Measurements from ENCODE around the gene B4GALNT4.

Gene B4GALNT4

GRCh38 chr11:393219-394033 is 24.1 kb downstream of the B4GALNT4 start:
- H3K27me3 ChIP-seq (ENCODE audit: control insufficient read depth in 5 of 5, insufficient read depth in 4 of 5, low read length in 5 of 5) = peaks cover 3 to 12% (median 10%) of the 10 kb centered on the region in 5 donors
- H3K9me3 ChIP-seq (ENCODE audit: control insufficient read depth in 5 of 5, low read length in 5 of 5) = no peaks in the 10 kb centered on the region
- peak overlapping the region in 2 of 5 donors; percentile 34 to 37 for H3K4me3 ChIP-seq (ENCODE audit: low read depth in 1 of 5, low read length in 5 of 5)
- H3K27ac ChIP-seq (ENCODE audit: low read depth, low read length) = no peak overlapping the region
- H3K4me1 ChIP-seq (ENCODE audit: control insufficient read depth in 5 of 5, insufficient read depth in 5 of 5, low read length in 5 of 5) = peaks cover 0 to 25% (median 16%) of the 10 kb centered on the region in 5 donors
- no peak overlapping the region for H3K9ac ChIP-seq (ENCODE audit: low read length in 5 of 5)
- no peaks in the 10 kb centered on the region for H3K36me3 ChIP-seq (ENCODE audit: control insufficient read depth in 5 of 5, insufficient read depth in 5 of 5, low read length in 5 of 5)

GRCh38 chr11:394034-394857 is 24.9 kb downstream of the B4GALNT4 start, which contains the start of gene PKP3:
TSS of gene PKP3 (plus strand) at chr11:394209. CDS start at chr11:394293, 84 bp downstream.
- H3K27me3 ChIP-seq (ENCODE audit: control insufficient read depth in 5 of 5, insufficient read depth in 4 of 5, low read length in 5 of 5) = peaks cover 3 to 12% (median 9%) of the 10 kb centered on the region in 5 donors
- H3K4me3 ChIP-seq (ENCODE audit: low read depth in 1 of 5, low read length in 5 of 5) = peak within 1 kb of the TSS in 3 of 5 donors; percentile 6 to 37 (median 34)
- H3K9me3 ChIP-seq (ENCODE audit: control insufficient read depth in 5 of 5, low read length in 5 of 5) = no peaks in the 10 kb centered on the region
- no peak within 1 kb of the TSS for H3K9ac ChIP-seq (ENCODE audit: low read length in 5 of 5)
- H3K36me3 ChIP-seq (ENCODE audit: control insufficient read depth in 5 of 5, insufficient read depth in 5 of 5, low read length in 5 of 5) = no peaks in the 10 kb centered on the region
- H3K27ac ChIP-seq (ENCODE audit: low read depth, low read length) = no peak within 1 kb of the TSS
- H3K4me1 ChIP-seq (ENCODE audit: control insufficient read depth in 5 of 5, insufficient read depth in 5 of 5, low read length in 5 of 5) = peaks cover 0 to 25% (median 16%) of the 10 kb centered on the region in 5 donors

DNA sequence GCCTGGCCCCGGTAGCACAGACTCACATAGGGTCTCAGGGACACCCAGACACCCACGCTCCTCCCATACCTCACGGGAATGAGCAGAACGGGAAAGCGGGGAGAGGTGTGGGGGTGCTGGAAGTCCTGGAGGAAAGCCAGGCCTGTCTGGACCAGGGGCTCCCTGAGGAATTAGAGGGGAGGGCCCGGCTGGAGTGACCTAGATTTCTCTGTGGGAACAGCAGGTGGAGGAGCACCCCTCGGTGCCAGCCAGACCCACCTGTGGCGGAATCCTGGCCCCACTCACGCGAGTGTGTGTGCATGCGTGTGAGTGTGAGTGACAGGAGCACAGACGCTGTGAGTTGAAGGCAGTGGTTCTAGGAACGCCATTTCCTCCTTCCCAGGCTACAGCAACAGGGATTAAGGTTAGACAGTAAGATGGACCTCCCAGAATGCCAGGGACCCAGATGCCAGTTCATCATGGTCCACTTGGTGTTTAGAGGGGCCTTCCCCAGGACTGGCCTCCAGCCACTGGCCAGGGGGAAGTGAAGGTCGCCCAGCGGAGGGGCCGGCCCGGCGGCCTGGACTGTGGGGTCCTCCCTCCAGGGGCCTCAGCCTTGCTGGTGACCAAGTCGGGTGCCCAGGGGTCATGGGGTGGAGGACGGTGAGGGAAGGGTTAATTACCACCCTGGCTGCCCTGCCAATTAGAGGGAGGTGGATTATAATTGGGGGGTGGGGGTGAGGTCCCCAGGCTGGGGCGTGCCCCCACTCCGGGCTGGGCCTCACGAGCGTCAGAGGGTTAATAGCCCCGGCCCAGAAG is 25.8 kb downstream of the B4GALNT4 start:
- peaks cover 0 to 25% (median 16%) of the 10 kb centered on the region in 5 donors for H3K4me1 ChIP-seq (ENCODE audit: control insufficient read depth in 5 of 5, insufficient read depth in 5 of 5, low read length in 5 of 5)
- peaks cover 3 to 12% (median 9%) of the 10 kb centered on the region in 5 donors for H3K27me3 ChIP-seq (ENCODE audit: control insufficient read depth in 5 of 5, insufficient read depth in 4 of 5, low read length in 5 of 5)
- no peaks in the 10 kb centered on the region for H3K36me3 ChIP-seq (ENCODE audit: control insufficient read depth in 5 of 5, insufficient read depth in 5 of 5, low read length in 5 of 5)
- no peaks in the 10 kb centered on the region for H3K9me3 ChIP-seq (ENCODE audit: control insufficient read depth in 5 of 5, low read length in 5 of 5)
- no peak overlapping the region for H3K9ac ChIP-seq (ENCODE audit: low read length in 5 of 5)
- H3K27ac ChIP-seq (ENCODE audit: low read depth, low read length) = no peak overlapping the region
- peak overlapping the region in 1 of 5 donors; percentile 34 for H3K4me3 ChIP-seq (ENCODE audit: low read depth in 1 of 5, low read length in 5 of 5)

DNA sequence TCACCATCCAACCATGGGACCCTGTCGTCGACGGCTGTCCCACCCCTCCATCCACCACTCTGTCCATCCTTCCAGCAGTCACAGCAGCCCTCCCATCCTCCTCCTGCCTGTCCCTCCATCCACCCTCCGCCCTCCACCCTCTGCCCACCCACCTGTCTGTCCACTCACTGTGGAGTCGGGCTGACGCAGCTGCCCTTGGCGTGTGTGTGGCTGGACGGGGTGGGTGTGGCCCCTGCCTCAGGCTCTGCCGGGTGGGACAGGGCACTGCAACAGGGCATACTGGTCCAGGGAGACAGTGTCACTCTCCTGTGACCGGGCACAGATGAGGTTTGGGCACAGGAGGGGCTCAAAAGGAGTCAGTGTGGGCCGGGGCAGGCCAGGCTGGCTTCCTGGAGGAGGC is 26.6 kb downstream of the B4GALNT4 start:
- Histone ChIP-seq H3K9me3 (ENCODE audit: control insufficient read depth in 5 of 5, low read length in 5 of 5) (no peaks in the 10 kb centered on the region), H3K4me3 (ENCODE audit: low read depth in 1 of 5, low read length in 5 of 5) (no peak overlapping the region), H3K4me1 (ENCODE audit: control insufficient read depth in 5 of 5, insufficient read depth in 5 of 5, low read length in 5 of 5) (peaks cover 0 to 25% (median 16%) of the 10 kb centered on the region in 5 donors), H3K36me3 (ENCODE audit: control insufficient read depth in 5 of 5, insufficient read depth in 5 of 5, low read length in 5 of 5) (no peaks in the 10 kb centered on the region), H3K27ac (ENCODE audit: low read depth, low read length) (no peak overlapping the region), H3K27me3 (ENCODE audit: control insufficient read depth in 5 of 5, insufficient read depth in 4 of 5, low read length in 5 of 5) (peaks cover 3 to 12% (median 9%) of the 10 kb centered on the region in 5 donors), H3K9ac (ENCODE audit: low read length in 5 of 5) (no peak overlapping the region)

DNA sequence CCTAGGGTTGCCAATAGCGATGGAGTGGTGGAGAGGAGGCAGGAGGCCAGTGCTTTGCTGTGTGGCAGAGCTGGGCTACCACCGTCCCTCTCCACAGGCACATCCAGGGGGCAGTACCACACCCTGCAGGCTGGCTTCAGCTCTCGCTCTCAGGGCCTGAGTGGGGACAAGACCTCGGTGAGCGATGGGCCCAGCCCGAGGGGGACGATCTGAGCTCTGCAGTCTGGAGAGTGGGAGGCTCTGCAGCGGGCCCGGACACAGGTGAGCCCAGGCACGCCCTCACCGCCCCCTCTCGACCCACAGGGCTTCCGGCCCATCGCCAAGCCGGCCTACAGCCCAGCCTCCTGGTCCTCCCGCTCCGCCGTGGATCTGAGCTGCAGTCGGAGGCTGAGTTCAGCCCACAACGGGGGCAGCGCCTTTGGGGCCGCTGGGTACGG is 27.2 kb downstream of the B4GALNT4 start:
- H3K27ac ChIP-seq (ENCODE audit: low read depth, low read length) = no peak overlapping the region

DNA sequence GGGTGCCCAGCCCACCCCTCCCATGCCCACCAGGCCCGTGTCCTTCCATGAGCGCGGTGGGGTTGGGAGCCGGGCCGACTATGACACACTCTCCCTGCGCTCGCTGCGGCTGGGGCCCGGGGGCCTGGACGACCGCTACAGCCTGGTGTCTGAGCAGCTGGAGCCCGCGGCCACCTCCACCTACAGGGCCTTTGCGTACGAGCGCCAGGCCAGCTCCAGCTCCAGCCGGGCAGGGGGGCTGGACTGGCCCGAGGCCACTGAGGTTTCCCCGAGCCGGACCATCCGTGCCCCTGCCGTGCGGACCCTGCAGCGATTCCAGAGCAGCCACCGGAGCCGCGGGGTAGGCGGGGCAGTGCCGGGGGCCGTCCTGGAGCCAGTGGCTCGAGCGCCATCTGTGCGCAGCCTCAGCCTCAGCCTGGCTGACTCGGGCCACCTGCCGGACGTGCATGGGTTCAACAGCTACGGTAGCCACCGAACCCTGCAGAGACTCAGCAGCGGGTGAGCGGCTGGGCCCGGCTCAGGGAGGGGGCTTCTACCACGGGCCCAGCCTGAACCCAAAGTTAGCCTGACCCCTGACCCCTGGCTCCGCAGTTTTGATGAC is 27.7 kb downstream of the B4GALNT4 start:
- Histone ChIP-seq H3K27ac (ENCODE audit: low read depth, low read length) (no peak overlapping the region), H3K9me3 (ENCODE audit: control insufficient read depth in 5 of 5, low read length in 5 of 5) (no peaks in the 10 kb centered on the region), H3K36me3 (ENCODE audit: control insufficient read depth in 5 of 5, insufficient read depth in 5 of 5, low read length in 5 of 5) (no peaks in the 10 kb centered on the region), H3K9ac (ENCODE audit: low read length in 5 of 5) (peak overlapping the region in 1 of 5 donors; percentile 28), H3K4me1 (ENCODE audit: control insufficient read depth in 5 of 5, insufficient read depth in 5 of 5, low read length in 5 of 5) (peaks cover 0 to 25% (median 16%) of the 10 kb centered on the region in 5 donors), H3K27me3 (ENCODE audit: control insufficient read depth in 5 of 5, insufficient read depth in 4 of 5, low read length in 5 of 5) (peaks cover 0 to 12% (median 4%) of the 10 kb centered on the region in 5 donors), H3K4me3 (ENCODE audit: low read depth in 1 of 5, low read length in 5 of 5) (peak overlapping the region in 4 of 5 donors; percentile 17 to 50 (median 37))

More for the DNA sequence above, 27.2 kb downstream of the B4GALNT4 start:
- peaks cover 3 to 12% (median 6%) of the 10 kb centered on the region in 5 donors for H3K27me3 ChIP-seq (ENCODE audit: control insufficient read depth in 5 of 5, insufficient read depth in 4 of 5, low read length in 5 of 5)
- H3K4me3 ChIP-seq (ENCODE audit: low read depth in 1 of 5, low read length in 5 of 5) = peak overlapping the region in 4 of 5 donors; percentile 17 to 50 (median 37)
- H3K36me3 ChIP-seq (ENCODE audit: control insufficient read depth in 5 of 5, insufficient read depth in 5 of 5, low read length in 5 of 5) = no peaks in the 10 kb centered on the region
- H3K9me3 ChIP-seq (ENCODE audit: control insufficient read depth in 5 of 5, low read length in 5 of 5) = no peaks in the 10 kb centered on the region
- H3K4me1 ChIP-seq (ENCODE audit: control insufficient read depth in 5 of 5, insufficient read depth in 5 of 5, low read length in 5 of 5) = peaks cover 0 to 25% (median 16%) of the 10 kb centered on the region in 5 donors
- no peak overlapping the region for H3K9ac ChIP-seq (ENCODE audit: low read length in 5 of 5)

- Histone ChIP-seq H3K4me3 (ENCODE audit: low read depth in 1 of 5, low read length in 5 of 5) (no peak overlapping the region), H3K27me3 (ENCODE audit: control insufficient read depth in 5 of 5, insufficient read depth in 4 of 5, low read length in 5 of 5) (peaks cover 0 to 12% (median 3%) of the 10 kb centered on the region in 5 donors), H3K9me3 (ENCODE audit: control insufficient read depth in 5 of 5, low read length in 5 of 5) (no peaks in the 10 kb centered on the region), H3K9ac (ENCODE audit: low read length in 5 of 5) (no peak overlapping the region), H3K27ac (ENCODE audit: low read depth, low read length) (no peak overlapping the region), H3K36me3 (ENCODE audit: control insufficient read depth in 5 of 5, insufficient read depth in 5 of 5, low read length in 5 of 5) (no peaks in the 10 kb centered on the region), H3K4me1 (ENCODE audit: control insufficient read depth in 5 of 5, insufficient read depth in 5 of 5, low read length in 5 of 5) (peaks cover 0 to 23% (median 16%) of the 10 kb centered on the region in 5 donors)
Observed at GRCh38 chr11:398826-399225, 29.5 kb downstream of the B4GALNT4 start.

DNA sequence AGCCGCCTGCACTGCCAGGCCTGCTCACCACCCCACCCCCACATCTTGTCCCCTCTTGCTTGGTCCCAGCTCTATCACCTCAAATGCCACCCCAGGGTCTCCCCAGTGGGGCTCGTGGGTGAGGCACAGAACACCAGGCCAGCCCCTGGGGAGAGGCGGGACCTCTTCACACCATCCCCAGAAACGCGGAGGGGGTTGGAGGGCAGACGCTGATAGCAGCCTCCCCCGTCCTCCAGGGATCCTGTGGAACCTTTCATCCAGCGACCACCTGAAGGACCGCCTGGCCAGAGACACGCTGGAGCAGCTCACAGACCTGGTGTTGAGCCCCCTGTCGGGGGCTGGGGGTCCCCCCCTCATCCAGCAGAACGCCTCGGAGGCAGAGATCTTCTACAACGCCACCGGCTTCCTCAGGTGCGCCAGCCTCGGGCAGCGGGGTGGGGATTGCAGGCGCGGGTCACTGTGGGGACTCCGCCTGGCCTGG is 30.5 kb downstream of the B4GALNT4 start:
- Histone ChIP-seq H3K9ac (ENCODE audit: low read length in 5 of 5) (no peak overlapping the region), H3K4me1 (ENCODE audit: control insufficient read depth in 5 of 5, insufficient read depth in 5 of 5, low read length in 5 of 5) (peaks cover 0 to 14% (median 10%) of the 10 kb centered on the region in 5 donors), H3K4me3 (ENCODE audit: low read depth in 1 of 5, low read length in 5 of 5) (no peak overlapping the region), H3K27me3 (ENCODE audit: control insufficient read depth in 5 of 5, insufficient read depth in 4 of 5, low read length in 5 of 5) (peaks cover 0 to 12% (median 3%) of the 10 kb centered on the region in 5 donors), H3K27ac (ENCODE audit: low read depth, low read length) (no peak overlapping the region), H3K36me3 (ENCODE audit: control insufficient read depth in 5 of 5, insufficient read depth in 5 of 5, low read length in 5 of 5) (no peaks in the 10 kb centered on the region), H3K9me3 (ENCODE audit: control insufficient read depth in 5 of 5, low read length in 5 of 5) (no peaks in the 10 kb centered on the region)

GRCh38 chr11:400241-400689 is 31.0 kb downstream of the B4GALNT4 start:
- no peaks in the 10 kb centered on the region for H3K9me3 ChIP-seq (ENCODE audit: control insufficient read depth in 5 of 5, low read length in 5 of 5)
- H3K9ac ChIP-seq (ENCODE audit: low read length in 5 of 5) = no peak overlapping the region
- no peak overlapping the region for H3K4me3 ChIP-seq (ENCODE audit: low read depth in 1 of 5, low read length in 5 of 5)
- no peak overlapping the region for H3K27ac ChIP-seq (ENCODE audit: low read depth, low read length)
- peaks cover 0 to 15% (median 10%) of the 10 kb centered on the region in 5 donors for H3K4me1 ChIP-seq (ENCODE audit: control insufficient read depth in 5 of 5, insufficient read depth in 5 of 5, low read length in 5 of 5)
- peaks cover 0 to 8% (median under 1%) of the 10 kb centered on the region in 5 donors for H3K27me3 ChIP-seq (ENCODE audit: control insufficient read depth in 5 of 5, insufficient read depth in 4 of 5, low read length in 5 of 5)
- H3K36me3 ChIP-seq (ENCODE audit: control insufficient read depth in 5 of 5, insufficient read depth in 5 of 5, low read length in 5 of 5) = no peaks in the 10 kb centered on the region
